Peyer's patch (tissue), 4 donors: Measurements from ENCODE around the gene FUCA2.

Source experiments
- CTCF ChIP-seq, 6 experiments: fragments of 450-650 bp in 4 of 6; fragments of 200-600 bp in 2 of 6; sonication (generic) in 1 of 6; IDR thresholded peaks; one replicate each; pipeline ENCODE4 v1.5.1; 2017 to 2019; ENCODE audit warnings: antibody characterized with exemption in 6 of 6, mild to moderate bottlenecking in 3 of 6, moderate library complexity in 1 of 6
- POLR2A ChIP-seq, 2 donors: fragments of 450-650 bp; IDR thresholded peaks; one replicate each; pipeline ENCODE4 v1.5.1; 2017; ENCODE audit warnings: antibody characterized with exemption in 2 of 2, mild to moderate bottlenecking in 2 of 2, moderate library complexity in 2 of 2

GRCh38 chr6:143544011-143544696 lies 32.6 kb upstream of the FUCA2 start:
- TF ChIP-seq POLR2A (IDR thresholded peaks at IDR 0.05): no peak
- no peak for TF ChIP-seq CTCF (IDR thresholded peaks at IDR 0.05)
